ENCODE data around the gene PCDHAC1. TPM values are rescaled to one million over a fixed set of nuclear protein-coding genes. Genes with fewer than 3 reads are reported as not detected.

PCDHAC1 gene
- total and polyA plus RNA-seq, 2 of the 4 experiments (the other 2 are of a cell fraction) = under 0.01 TPM; not detected in 1

DNA sequence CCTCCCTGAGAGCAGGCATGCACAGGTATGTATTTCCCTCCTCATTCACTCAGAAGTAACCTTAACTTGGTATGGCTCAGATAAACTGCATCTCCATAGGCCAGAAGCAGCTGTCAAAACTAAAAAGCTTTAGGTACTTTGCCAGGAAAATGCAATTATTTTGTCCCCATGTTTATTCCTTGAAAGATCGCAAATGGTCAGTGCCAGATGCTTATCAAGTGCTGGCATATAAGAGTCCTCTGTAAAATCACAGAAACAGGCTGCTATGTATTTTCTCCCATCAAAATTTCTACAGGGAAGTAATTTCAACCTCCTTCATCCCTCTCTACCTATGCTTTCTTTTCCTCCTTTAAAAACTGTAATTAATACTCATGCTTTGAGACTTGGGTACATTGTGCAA is 52.9 kb downstream of the PCDHAC1 start:
- Histone ChIP-seq H3K56ac (ENCODE audit: extremely low read depth, insufficient read depth, low read length) (no peak overlapping the region), H3K4me2 (ENCODE audit: low read depth, low read length) (no peak overlapping the region), H2BK20ac (ENCODE audit: low read depth, low read length) (no peak overlapping the region), H2BK15ac (ENCODE audit: low read depth, low read length) (no peak overlapping the region), H3K9me1 (ENCODE audit: insufficient read depth, low read length) (no peaks in the 10 kb centered on the region), H3K4me3 (ENCODE audit: insufficient read depth, low read depth, low read length) (no peak overlapping the region), H3K18ac (ENCODE audit: low read depth, low read length) (no peak overlapping the region), H3K27me3 (ENCODE audit: control insufficient read depth, insufficient read depth, low read length) (no peaks in the 10 kb centered on the region), H2AK9ac (replicated peaks; ENCODE audit: low read depth, low read length, poor library complexity) (no peak overlapping the region), H3K14ac (replicated peaks; ENCODE audit: low read depth, low read length) (no peak overlapping the region), H2BK5ac (ENCODE audit: low read depth, low read length, poor library complexity, severe bottlenecking) (no peak overlapping the region), H4K20me1 (ENCODE audit: insufficient read depth, low read length) (no peaks in the 10 kb centered on the region), H3K9me3 (ENCODE audit: control insufficient read depth, insufficient read depth, low read length) (peaks cover 6% of the 10 kb centered on the region; the same call in 1 of the 2 replicates), H2BK120ac (ENCODE audit: low read depth, low read length) (no peak overlapping the region), H3K4me1 (ENCODE audit: control insufficient read depth, insufficient read depth, low read length) (no peaks in the 10 kb centered on the region), H3K27ac (ENCODE audit: insufficient read depth, low read length) (no peak overlapping the region), H3K4ac (ENCODE audit: low read depth, low read length) (no peak overlapping the region), H3K23ac (ENCODE audit: low read depth, low read length) (no peak overlapping the region), H4K91ac (ENCODE audit: insufficient read depth, low read depth, low read length) (no peak overlapping the region), H4K5ac (ENCODE audit: low read depth, low read length) (no peak overlapping the region), H3K36me3 (ENCODE audit: control insufficient read depth, insufficient read depth, low read length) (no peaks in the 10 kb centered on the region), H3K9ac (ENCODE audit: low read depth, low read length) (no peak overlapping the region), H3K79me1 (ENCODE audit: low read depth in 1 of 2, low read length in 2 of 2) (no peaks in the 10 kb centered on the region), H2AK5ac (ENCODE audit: low read depth, low read length) (no peak overlapping the region), H4K8ac (ENCODE audit: low read depth in 2 of 2, low read length in 2 of 2) (no peak overlapping the region), H2AFZ (replicated peaks; ENCODE audit: low read length, poor library complexity) (no peak overlapping the region)
- POLR2A ChIA-PET (ENCODE audit: unreplicated experiment) = no interaction called here
- TF ChIP-seq, protein P1, sequence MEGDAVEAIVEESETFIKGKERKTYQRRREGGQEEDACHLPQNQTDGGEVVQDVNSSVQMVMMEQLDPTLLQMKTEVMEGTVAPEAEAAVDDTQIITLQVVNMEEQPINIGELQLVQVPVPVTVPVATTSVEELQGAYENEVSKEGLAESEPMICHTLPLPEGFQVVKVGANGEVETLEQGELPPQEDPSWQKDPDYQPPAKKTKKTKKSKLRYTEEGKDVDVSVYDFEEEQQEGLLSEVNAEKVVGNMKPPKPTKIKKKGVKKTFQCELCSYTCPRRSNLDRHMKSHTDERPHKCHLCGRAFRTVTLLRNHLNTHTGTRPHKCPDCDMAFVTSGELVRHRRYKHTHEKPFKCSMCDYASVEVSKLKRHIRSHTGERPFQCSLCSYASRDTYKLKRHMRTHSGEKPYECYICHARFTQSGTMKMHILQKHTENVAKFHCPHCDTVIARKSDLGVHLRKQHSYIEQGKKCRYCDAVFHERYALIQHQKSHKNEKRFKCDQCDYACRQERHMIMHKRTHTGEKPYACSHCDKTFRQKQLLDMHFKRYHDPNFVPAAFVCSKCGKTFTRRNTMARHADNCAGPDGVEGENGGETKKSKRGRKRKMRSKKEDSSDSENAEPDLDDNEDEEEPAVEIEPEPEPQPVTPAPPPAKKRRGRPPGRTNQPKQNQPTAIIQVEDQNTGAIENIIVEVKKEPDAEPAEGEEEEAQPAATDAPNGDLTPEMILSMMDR (conservative IDR thresholded peaks at IDR 0.05; ENCODE audit: low read depth, low read length) = no peak
- no peak for TF ChIP-seq SMC3 (IDR thresholded peaks at IDR 0.05; ENCODE audit: low read depth, low read length)
- no peak for TF ChIP-seq MXI1 (IDR thresholded peaks at IDR 0.05; ENCODE audit: borderline replicate concordance, low read depth, low read length)
- TF ChIP-seq, protein P2, sequence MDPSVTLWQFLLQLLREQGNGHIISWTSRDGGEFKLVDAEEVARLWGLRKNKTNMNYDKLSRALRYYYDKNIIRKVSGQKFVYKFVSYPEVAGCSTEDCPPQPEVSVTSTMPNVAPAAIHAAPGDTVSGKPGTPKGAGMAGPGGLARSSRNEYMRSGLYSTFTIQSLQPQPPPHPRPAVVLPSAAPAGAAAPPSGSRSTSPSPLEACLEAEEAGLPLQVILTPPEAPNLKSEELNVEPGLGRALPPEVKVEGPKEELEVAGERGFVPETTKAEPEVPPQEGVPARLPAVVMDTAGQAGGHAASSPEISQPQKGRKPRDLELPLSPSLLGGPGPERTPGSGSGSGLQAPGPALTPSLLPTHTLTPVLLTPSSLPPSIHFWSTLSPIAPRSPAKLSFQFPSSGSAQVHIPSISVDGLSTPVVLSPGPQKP (IDR thresholded peaks at IDR 0.05; ENCODE audit: borderline replicate concordance, low read depth, low read length) = no peak
- no peak for TF ChIP-seq CEBPB (IDR thresholded peaks at IDR 0.05; ENCODE audit: low read depth, low read length)
- no peak for TF ChIP-seq RFX5 (IDR thresholded peaks at IDR 0.05; ENCODE audit: low read depth, low read length)
- TF ChIP-seq BHLHE40 (IDR thresholded peaks at IDR 0.05; ENCODE audit: low read depth, low read length) = no peak
- no peak for TF ChIP-seq POLR2A (IDR thresholded peaks at IDR 0.05; ENCODE audit: low read depth, low read length)
- TF ChIP-seq FOS (IDR thresholded peaks at IDR 0.05; ENCODE audit: low read depth, low read length) = no peak
- no peak for TF ChIP-seq MAZ (IDR thresholded peaks at IDR 0.05; ENCODE audit: borderline replicate concordance, low read depth, low read length)
- no peak for TF ChIP-seq CHD1 (IDR thresholded peaks at IDR 0.05; ENCODE audit: low read depth, low read length)
- TF ChIP-seq MAFK (IDR thresholded peaks at IDR 0.05; ENCODE audit: low read depth, low read length) = no peak
- no peak for TF ChIP-seq RAD21 (IDR thresholded peaks at IDR 0.05; ENCODE audit: low read length)
- TF ChIP-seq RCOR1 (IDR thresholded peaks at IDR 0.05; ENCODE audit: insufficient replicate concordance, low read length) = no peak
- TF ChIP-seq, protein P3, sequence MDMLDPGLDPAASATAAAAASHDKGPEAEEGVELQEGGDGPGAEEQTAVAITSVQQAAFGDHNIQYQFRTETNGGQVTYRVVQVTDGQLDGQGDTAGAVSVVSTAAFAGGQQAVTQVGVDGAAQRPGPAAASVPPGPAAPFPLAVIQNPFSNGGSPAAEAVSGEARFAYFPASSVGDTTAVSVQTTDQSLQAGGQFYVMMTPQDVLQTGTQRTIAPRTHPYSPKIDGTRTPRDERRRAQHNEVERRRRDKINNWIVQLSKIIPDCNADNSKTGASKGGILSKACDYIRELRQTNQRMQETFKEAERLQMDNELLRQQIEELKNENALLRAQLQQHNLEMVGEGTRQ (IDR thresholded peaks at IDR 0.05; ENCODE audit: low read depth, low read length) = no peak
- TF ChIP-seq NFE2L2 (IDR thresholded peaks at IDR 0.05; ENCODE audit: low read depth, low read length) = no peak
- ATAC-seq (ENCODE audit: low read depth) (no peak), DNase-seq (no peak)
- CTCF ChIA-PET = no interaction called here
- BruUV-seq (replicated peaks) = no TSS peak
- no CpG with 5 or more reads among the region's 1 CpG for WGBS, 2 experiments (ENCODE audit: extremely low coverage in 2 of 2, insufficient read length in 1 of 2)
- intact Hi-C loops (cut with micrococcal nuclease) = no loop called here
- dilution Hi-C loops (cut with HindIII; ENCODE audit: low sequenced_read_pairs, unreplicated experiment) = no loop called here
- in situ Hi-C loops (cut with MboI; ENCODE audit: low sequenced_read_pairs) = no loop called here

All from IMR-90 (cell line).